B cell (primary cell): ENCODE measurements around the gene IQCM.

ENCODE experiments used
- CTCF ChIP-seq: fragments of 200-600 bp; IDR thresholded peaks from one replicate; pipeline ENCODE4 v1.8.0; 2022; ENCODE audit warnings: antibody characterized with exemption, mild to moderate bottlenecking
- EZH2 ChIP-seq: IDR thresholded peaks from 2 replicates; pipeline ENCODE4 v1.6.1; 2012; ENCODE audit warnings: borderline replicate concordance, low read depth, mild to moderate bottlenecking, moderate library complexity, low read length; ENCODE audit not compliant: insufficient read depth, poor library complexity, severe bottlenecking

- TF ChIP-seq CTCF: no peak
- TF ChIP-seq EZH2: no peak
These were observed 468.5 kb downstream of the IQCM start for GRCh38 chr4:149347139-149347538.
